Measurements from ENCODE around the gene INPP4A.

DNA sequence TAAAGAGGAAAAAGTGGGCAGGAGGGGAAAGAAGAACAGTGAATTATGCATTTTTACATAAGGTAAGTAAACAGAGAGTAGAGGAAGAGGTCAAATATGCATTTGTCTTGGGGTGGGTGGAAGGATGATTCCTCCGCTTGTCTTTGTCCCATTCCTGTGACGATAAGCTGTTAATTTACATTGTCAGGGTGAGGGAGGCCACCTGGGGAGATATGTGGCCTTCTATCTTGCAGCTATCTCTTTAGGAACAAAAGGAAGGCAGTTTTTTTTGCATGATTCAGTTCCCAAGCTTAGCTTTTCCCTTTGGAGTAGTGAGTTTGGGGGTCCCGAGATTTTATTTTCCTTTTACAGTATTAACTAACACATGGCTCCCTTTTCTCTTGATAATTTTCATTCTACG, 2.2 kb upstream of the INPP4A start:
- TF ChIP-seq POLR2AphosphoS5 (IDR thresholded peaks at IDR 0.05): no peak
- TF ChIP-seq POLR2A (IDR thresholded peaks at IDR 0.05): no peak
